Measurements from ENCODE around the gene CMKLR1.

DNA sequence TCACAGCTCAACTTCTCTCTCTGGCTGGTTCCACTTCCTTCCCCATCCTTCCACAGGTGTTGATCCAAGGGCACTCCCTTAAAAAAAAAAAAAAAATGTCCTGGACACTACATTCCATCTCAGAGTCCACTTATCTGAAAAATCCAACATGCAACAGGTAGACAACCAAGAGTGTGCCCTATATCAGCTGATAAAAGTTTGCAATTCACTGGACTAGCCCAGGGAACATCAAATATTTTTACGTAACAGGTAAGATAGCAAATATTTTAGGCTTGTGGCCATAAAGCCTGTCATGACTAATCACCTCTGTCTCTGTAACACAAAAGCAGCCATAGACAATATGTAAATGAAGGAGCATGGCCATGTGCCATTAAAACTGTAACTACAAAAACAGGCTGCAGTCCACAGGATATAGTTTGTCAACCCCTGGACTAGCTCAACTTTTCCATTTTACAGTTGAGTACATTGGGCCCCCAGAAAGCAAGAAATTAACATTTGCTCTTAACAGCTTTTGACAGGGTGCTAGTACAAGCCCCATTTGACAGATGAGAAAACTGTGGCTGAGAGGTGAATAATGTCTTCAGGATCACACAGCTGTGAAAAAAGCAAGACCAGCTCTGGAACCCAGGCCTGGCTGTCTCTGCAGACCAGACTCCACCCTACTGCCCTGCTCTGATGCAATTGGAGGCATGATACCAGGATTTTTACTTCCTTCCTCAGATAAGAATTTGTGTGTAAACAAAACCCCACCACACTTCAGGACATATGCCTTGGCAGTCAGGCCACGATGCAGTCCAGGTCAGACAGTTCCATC, 68.9 kb downstream of the CMKLR1 start:
- TF ChIP-seq, protein P1, sequence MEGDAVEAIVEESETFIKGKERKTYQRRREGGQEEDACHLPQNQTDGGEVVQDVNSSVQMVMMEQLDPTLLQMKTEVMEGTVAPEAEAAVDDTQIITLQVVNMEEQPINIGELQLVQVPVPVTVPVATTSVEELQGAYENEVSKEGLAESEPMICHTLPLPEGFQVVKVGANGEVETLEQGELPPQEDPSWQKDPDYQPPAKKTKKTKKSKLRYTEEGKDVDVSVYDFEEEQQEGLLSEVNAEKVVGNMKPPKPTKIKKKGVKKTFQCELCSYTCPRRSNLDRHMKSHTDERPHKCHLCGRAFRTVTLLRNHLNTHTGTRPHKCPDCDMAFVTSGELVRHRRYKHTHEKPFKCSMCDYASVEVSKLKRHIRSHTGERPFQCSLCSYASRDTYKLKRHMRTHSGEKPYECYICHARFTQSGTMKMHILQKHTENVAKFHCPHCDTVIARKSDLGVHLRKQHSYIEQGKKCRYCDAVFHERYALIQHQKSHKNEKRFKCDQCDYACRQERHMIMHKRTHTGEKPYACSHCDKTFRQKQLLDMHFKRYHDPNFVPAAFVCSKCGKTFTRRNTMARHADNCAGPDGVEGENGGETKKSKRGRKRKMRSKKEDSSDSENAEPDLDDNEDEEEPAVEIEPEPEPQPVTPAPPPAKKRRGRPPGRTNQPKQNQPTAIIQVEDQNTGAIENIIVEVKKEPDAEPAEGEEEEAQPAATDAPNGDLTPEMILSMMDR (IDR thresholded peaks at IDR 0.05), result no peak
- no peak for TF ChIP-seq EP300 (IDR thresholded peaks at IDR 0.05)

Data from gastroesophageal sphincter (tissue), 3 donors.